HEK293 (cell line): Measurements from ENCODE around the gene ZSWIM4.

Experiments used
- TCF7L2 ChIP-seq: IDR thresholded peaks from 2 replicates; pipeline ENCODE4 v1.6.1; 2011; ENCODE audit warnings: low read depth, mild to moderate bottlenecking, inconsistent platforms, low read length, moderate library complexity, borderline replicate concordance
- YY1 ChIP-seq: fragments of 450-650 bp; formaldehyde crosslinking; IDR thresholded peaks from 2 replicates; pipeline ENCODE4 v1.5.1; 2018; ENCODE audit warnings: missing biosample characterization, missing genetic modification characterization
- TF ChIP-seq, protein P1 (sequence below): fragments of 450-650 bp; formaldehyde crosslinking; IDR thresholded peaks from 2 replicates; pipeline ENCODE4 v1.5.1; 2016; ENCODE audit warnings: missing biosample characterization, missing genetic modification characterization
- TF ChIP-seq, protein P2 (sequence below): fragments of 450-650 bp; formaldehyde crosslinking; IDR thresholded peaks from 2 replicates; pipeline ENCODE4 v1.5.1; 2016; ENCODE audit warnings: missing biosample characterization, missing genetic modification characterization

DNA sequence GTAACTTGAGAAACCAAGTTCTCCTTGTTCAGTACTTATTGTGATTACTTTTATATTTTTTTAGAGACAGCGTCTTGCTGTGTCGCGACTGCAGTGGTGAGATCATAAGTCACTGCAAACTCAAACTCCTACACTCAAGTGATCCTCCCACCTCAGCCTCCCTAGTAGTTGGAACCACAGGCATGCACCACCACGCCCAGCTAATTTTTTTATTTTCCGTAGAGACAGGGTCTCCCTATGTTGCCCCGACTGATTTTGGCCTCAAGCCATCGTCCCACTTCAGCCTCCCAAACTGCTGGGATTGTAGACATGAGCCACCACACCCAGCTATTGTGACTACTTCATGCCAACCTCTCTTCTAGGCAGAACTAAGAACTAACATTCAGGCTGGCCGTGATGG lies 12.7 kb upstream of the ZSWIM4 start:
- no peak for TF ChIP-seq YY1 (tag by site-specific recombination)
- TF ChIP-seq, protein P1, sequence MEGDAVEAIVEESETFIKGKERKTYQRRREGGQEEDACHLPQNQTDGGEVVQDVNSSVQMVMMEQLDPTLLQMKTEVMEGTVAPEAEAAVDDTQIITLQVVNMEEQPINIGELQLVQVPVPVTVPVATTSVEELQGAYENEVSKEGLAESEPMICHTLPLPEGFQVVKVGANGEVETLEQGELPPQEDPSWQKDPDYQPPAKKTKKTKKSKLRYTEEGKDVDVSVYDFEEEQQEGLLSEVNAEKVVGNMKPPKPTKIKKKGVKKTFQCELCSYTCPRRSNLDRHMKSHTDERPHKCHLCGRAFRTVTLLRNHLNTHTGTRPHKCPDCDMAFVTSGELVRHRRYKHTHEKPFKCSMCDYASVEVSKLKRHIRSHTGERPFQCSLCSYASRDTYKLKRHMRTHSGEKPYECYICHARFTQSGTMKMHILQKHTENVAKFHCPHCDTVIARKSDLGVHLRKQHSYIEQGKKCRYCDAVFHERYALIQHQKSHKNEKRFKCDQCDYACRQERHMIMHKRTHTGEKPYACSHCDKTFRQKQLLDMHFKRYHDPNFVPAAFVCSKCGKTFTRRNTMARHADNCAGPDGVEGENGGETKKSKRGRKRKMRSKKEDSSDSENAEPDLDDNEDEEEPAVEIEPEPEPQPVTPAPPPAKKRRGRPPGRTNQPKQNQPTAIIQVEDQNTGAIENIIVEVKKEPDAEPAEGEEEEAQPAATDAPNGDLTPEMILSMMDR (tag by site-specific recombination), result no peak
- TF ChIP-seq, protein P2, sequence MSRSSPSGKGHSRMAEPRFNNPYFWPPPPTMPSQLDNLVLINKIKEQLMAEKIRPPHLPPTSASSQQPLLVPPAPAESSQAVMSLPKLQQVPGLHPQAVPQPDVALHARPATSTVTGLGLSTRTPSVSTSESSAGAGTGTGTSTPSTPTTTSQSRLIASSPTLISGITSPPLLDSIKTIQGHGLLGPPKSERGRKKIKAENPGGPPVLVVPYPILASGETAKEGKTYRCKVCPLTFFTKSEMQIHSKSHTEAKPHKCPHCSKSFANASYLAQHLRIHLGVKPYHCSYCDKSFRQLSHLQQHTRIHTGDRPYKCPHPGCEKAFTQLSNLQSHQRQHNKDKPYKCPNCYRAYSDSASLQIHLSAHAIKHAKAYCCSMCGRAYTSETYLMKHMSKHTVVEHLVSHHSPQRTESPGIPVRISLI, result no peak; the same call in 1 of the 2 replicates
- TF ChIP-seq TCF7L2, result no peak
